Lower lobe of right lung (tissue), 2 donors: Measurements from ENCODE around the gene CPEB4. TPM values are rescaled to one million over a fixed set of nuclear protein-coding genes. Genes with fewer than 3 reads are reported as not detected.
A peak's percentile ranks its signal among the peaks of the same experiment; 100 is the strongest.

Source experiments
- ATAC-seq, 2 donors: fragments of 200-7000 bp; cut with Tn5 transposase; one replicate each; pipeline ENCODE4 v1.9.1; 2020 to 2022; ENCODE audit warnings: mild to moderate bottlenecking in 2 of 2, moderate library complexity in 2 of 2
- DNase-seq: peaks from one replicate; pipeline ENCODE4 v3.0.0-alpha.2; 2020
- H3K27ac ChIP-seq: fragments of 200-600 bp; one replicate; pipeline ENCODE4 v1.8.0; 2022
- H3K27me3 ChIP-seq: fragments of 200-600 bp; one replicate; pipeline ENCODE4 v1.8.0; 2022; ENCODE audit warnings: low read depth
- H3K36me3 ChIP-seq: fragments of 200-600 bp; one replicate; pipeline ENCODE4 v1.8.0; 2022; ENCODE audit warnings: mild to moderate bottlenecking
- H3K4me1 ChIP-seq: fragments of 200-600 bp; one replicate; pipeline ENCODE4 v1.8.0; 2022
- H3K4me3 ChIP-seq: fragments of 200-600 bp; one replicate; pipeline ENCODE4 v1.8.0; 2022; ENCODE audit warnings: mild to moderate bottlenecking
- H3K9me3 ChIP-seq: fragments of 200-600 bp; one replicate; pipeline ENCODE4 v1.8.0; 2022
- intact Hi-C: fragments of 100-400 bp; cut with DNase I; formaldehyde crosslinking; loops from one replicate; pipeline ENCODE4 v1.11.0; 2022
- total RNA-seq: library from RNA; stranded (reverse); fragmentation: NEBNext Ultra II Directional; extraction: Animal tissue kit (Norgen Biotek cat#: 25700); gene quantifications from one replicate; pipeline ENCODE4 v1.2.1, GENCODE V29; 2021
- TF ChIP-seq, protein P1 (sequence below): fragments of 200-600 bp; IDR thresholded peaks from one replicate; pipeline ENCODE4 v1.8.0; 2022; ENCODE audit warnings: antibody characterized with exemption, mild to moderate bottlenecking
- donor health status: DM: no; HTN: yes; CAD: no; lungs with severe emphysema.

The CPEB4 gene
- total RNA-seq, 1 donor from 2014 or later = 67.5 TPM

DNA sequence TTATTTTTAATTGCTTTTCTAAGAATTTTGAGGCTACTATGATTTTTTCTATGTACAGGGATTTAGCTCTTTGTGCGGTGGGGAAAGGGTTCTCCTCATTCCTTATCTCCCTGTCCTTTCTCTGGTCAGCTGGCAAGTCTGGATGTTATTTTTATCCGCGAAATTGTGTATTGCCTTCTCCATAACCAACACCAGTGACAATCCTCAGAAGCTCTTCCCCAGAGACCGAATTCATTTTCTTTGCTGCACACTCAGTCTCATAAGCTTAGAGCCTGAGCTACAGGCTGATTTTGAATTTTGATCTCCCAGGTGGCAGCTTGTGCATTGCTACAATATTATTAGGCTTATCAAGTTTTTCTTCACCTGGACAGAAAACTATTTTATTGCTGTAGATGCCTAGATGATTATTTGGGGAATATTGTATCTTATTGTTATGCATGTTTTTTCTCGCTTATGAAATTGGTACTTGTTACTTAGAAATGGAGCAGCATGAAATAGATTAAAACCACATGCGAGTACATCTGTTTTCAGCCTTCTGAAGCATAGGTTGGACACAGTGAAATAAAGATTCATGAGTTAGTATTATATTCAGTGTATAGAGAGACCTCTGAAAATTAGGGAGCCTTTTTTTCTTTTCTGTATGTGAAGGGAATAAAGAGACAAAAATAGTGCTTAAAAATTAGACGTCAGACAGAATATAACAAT is 27.3 kb downstream of the CPEB4 start:
- TF ChIP-seq, protein P1, sequence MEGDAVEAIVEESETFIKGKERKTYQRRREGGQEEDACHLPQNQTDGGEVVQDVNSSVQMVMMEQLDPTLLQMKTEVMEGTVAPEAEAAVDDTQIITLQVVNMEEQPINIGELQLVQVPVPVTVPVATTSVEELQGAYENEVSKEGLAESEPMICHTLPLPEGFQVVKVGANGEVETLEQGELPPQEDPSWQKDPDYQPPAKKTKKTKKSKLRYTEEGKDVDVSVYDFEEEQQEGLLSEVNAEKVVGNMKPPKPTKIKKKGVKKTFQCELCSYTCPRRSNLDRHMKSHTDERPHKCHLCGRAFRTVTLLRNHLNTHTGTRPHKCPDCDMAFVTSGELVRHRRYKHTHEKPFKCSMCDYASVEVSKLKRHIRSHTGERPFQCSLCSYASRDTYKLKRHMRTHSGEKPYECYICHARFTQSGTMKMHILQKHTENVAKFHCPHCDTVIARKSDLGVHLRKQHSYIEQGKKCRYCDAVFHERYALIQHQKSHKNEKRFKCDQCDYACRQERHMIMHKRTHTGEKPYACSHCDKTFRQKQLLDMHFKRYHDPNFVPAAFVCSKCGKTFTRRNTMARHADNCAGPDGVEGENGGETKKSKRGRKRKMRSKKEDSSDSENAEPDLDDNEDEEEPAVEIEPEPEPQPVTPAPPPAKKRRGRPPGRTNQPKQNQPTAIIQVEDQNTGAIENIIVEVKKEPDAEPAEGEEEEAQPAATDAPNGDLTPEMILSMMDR = no peak
- H3K4me3 ChIP-seq = no peak overlapping the region
- no peak overlapping the region for H3K27ac ChIP-seq
- no peak for ATAC-seq
- intact Hi-C loops = no loop called here
- DNase-seq = no peak
- no peaks in the 10 kb centered on the region for H3K9me3 ChIP-seq
- no peaks in the 10 kb centered on the region for H3K27me3 ChIP-seq
- peaks cover 49% of the 10 kb centered on the region for H3K36me3 ChIP-seq
- H3K4me1 ChIP-seq = peaks cover 43% of the 10 kb centered on the region

DNA sequence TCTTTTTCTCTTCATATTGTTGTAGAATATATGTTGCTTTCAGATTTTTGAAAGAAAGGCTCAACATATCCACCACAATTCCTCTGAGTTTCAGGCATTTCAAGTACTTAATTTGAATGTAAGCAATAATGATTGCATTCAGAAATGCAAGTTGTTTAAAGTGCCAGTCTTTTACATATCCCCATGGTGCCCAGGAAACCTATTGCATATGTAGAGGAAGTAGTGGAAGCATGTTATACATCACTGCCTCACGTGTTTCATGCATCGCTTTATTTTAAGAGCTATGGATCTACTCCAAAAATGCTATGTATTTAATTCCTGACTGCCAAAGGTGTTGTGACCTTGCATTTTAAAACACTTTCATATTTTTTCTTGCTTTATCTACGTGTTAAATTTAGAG is 28.1 kb downstream of the CPEB4 start:
- peaks cover 41% of the 10 kb centered on the region for H3K36me3 ChIP-seq

DNA sequence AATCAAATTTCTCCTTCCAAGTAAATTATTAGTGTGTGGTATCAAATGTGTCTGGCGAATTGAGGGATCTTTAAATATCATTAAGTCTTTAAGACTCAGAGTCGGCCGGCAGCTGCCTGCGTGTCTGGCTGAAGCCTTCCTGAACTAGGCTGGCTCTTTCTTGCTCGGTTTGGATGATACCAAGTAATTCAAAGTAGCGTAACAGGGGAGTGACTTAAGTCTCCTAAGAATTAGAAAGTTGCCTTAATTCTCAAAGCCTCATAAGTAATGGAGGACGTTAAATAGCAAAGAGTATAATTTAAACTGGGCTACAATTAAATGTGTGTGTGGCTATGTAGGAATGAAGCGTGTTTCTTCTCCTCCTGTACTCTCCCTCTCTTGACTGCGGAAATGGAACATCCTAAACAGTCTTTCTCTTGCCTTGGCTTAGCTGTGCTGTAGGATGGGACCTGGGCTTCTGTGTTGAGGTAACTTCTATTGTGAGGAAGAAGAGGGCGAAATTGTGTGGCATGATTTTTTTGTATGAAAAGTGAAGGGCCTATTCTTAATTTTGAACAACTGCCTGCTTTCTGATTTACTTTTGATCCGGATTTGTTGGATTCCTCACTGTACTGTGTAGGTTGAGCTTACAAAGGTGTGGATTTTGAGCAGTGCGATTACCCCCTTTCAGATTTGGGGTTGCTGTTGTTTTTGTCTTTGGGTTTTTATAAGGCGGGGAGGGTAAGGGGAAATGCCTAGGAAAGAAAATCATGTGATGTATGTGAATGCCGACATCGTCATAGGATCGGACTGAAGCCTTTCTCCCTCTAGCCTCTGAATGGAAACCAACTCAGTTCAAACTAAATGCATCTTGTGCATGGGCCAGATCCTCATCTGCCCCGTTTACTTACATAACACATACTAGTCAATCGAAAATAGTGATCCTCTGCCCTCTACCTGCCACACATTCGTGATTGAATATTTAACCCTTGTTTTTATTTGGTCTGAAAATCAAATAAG is 29.9 kb downstream of the CPEB4 start:
- TF ChIP-seq, protein P1 = no peak
- H3K4me1 ChIP-seq = peaks cover 69% of the 10 kb centered on the region
- DNase-seq (peak; percentile 58), ATAC-seq (peak; percentile 88 to 93)
- no peaks in the 10 kb centered on the region for H3K27me3 ChIP-seq
- H3K36me3 ChIP-seq = peaks cover 28% of the 10 kb centered on the region
- no peaks in the 10 kb centered on the region for H3K9me3 ChIP-seq
- intact Hi-C loops = no loop called here
- peak overlapping the region; percentile 52 for H3K4me3 ChIP-seq
- peak overlapping the region; percentile 75 for H3K27ac ChIP-seq

More for the DNA sequence above, 28.1 kb downstream of the CPEB4 start:
- Histone ChIP-seq H3K9me3 (no peaks in the 10 kb centered on the region), H3K27me3 (no peaks in the 10 kb centered on the region), H3K4me3 (no peak overlapping the region), H3K4me1 (peaks cover 51% of the 10 kb centered on the region), H3K27ac (no peak overlapping the region)
- ATAC-seq = no peak
- TF ChIP-seq, protein P1 = no peak
- no peak for DNase-seq
- intact Hi-C loops = no loop called here

DNA sequence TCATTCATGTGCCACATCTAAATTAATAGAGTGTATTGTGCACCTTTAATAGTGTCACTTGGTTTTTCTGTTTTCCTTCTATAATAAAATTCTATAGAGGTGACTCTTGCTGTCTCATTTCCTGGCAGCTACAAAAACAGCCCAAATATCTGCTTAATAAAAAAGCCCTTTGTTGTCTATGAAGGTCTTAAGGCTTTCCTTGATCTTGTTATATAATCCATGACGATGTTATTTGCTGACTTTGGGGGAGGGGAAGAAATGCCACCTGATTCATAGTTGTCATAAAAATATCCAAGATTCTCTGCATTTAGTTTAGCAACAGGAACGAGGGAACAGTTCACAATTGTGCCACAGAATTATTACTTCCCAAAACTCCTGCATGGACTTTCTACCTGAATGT is 31.3 kb downstream of the CPEB4 start:
- Histone ChIP-seq H3K27ac (peak overlapping the region; percentile 46), H3K4me3 (no peak overlapping the region), H3K36me3 (peaks cover 16% of the 10 kb centered on the region), H3K4me1 (peaks cover 83% of the 10 kb centered on the region), H3K9me3 (no peaks in the 10 kb centered on the region), H3K27me3 (no peaks in the 10 kb centered on the region)
- TF ChIP-seq, protein P1 = no peak
- DNase-seq (no peak), ATAC-seq (peak in 1 of 2 donors; percentile 30)
- intact Hi-C loops = no loop called here

DNA sequence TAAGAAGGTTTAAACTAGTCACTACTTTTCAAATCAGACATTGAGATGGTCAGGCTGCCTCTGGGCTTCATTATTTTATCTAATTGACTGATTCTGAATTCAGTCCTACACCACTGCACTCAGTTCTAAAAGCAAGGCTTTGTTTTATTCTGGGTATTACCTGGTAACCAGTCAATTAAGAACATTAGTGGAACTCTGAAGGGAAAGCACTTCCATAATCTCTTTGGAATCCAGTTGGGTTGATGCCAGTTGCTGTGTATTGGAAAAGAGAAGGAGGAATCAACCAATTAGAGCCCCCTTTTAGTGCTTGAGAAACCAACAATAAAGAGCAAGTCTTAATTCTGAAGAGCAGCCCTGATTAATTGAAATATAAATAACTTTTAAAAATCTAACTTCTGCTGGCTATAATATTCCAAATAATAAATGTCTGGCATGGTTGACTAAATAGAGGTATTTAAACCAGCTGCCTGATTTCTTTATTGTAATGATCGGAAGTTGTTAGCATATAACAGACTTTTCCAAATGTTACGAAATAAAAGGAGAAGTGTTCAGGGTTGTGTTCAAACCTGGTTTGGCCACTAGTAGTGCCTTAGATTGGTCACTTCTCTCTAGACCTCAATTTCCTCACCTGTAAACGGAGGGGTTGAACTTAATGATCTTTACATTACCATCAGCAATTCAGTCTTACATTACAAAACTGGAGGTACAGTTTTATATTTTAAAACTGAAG is 32.0 kb downstream of the CPEB4 start:
- DNase-seq = no peak
- Histone ChIP-seq H3K9me3 (no peaks in the 10 kb centered on the region), H3K4me3 (no peak overlapping the region), H3K27me3 (no peaks in the 10 kb centered on the region), H3K27ac (peak overlapping the region; percentile 59), H3K36me3 (peaks cover 8% of the 10 kb centered on the region), H3K4me1 (peaks cover 90% of the 10 kb centered on the region)
- intact Hi-C loops = no loop called here
- ATAC-seq = peak; percentile 5 to 49
- TF ChIP-seq, protein P1 = no peak
